Hepatic stellate cell (primary cell): ENCODE measurements around the gene DNMT3B.
"Not testable (repeated sequence)": the region's sequence is repeated elsewhere in the genome, so short reads cannot be mapped to it uniquely, and the experiment has no call there.

Experiments used
- DNase-seq: peaks from one replicate; pipeline ENCODE4 v3.0.0; 2011; ENCODE audit warnings: low spot score

The DNMT3B gene

DNA sequence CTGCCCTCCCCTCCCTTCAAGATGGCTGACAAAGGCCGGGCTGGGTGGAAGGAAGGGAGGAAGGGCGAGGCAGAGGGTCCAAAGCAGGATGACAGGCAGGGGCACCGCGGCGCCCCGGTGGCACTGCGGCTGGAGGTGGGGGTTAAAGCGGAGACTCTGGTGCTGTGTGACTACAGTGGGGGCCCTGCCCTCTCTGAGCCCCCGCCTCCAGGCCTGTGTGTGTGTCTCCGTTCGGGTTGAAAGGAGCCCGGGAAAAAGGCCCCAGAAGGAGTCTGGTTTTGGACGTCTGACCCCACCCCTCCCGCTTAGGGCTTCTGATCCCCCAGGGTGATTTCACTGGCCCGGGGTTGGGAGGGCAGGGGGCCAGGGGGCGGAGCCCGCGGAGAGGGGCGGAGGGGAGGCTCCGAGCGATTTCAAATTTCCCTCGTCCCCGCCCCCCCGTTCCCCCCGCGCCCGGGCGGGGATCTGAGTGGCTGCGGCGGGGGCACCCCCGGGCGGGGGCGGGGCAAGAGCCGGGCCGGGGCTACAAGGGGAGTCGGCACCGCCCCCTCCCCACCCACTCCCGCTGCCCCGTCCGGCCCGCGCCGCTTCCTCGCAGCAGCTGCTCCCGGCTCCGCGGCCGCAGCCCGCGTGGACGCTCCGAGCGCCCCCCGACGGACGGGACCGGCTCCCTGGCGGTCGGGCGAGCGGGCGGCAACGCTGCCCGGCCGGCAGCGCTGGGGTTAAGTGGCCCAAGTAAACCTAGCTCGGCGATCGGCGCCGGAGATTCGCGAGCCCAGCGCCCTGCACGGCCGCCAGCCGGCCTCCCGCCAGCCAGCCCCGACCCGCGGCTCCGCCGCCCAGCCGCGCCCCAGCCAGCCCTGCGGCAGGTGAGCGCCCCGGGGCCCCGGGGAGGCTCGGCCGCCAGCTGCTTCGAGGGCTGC lies at the start of gene DNMT3B:
DNMT3B (plus strand) TSS at position 555 of the 923 bp plus-strand sequence. CDS start 17,939 bp downstream, outside the sequence.
- peak; percentile 90 for DNase-seq

DNA sequence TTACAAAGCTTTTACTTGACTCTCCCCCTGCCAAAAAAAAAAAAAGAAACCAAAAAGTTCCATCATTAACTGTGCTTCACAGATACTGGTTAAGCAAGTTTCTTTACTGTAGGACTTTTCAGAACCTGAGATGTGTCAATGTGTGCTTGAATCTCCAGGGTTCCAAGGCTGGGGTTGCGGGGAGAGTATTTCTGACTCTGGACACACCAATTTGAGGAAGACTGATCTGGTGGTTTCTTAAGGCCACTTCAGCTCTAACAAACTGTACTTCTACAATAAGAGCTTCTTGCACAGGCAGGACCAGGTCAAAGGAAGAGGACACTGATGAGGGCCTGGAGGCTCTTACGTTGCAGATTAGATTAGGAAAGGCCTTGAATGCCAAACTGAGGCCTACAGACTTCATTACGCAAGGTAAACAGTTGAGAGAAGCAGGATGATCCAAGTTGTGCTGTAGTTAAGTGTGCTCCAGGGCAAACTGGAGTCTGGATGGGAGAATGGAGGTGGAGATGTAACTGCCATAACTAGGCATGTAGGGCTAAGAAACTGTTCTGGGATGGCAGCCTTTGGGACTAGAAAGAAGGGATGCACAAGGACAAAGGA lies 43.3 kb upstream of the DNMT3B start:
- no peak for DNase-seq

GRCh38 chr20:32727683-32728082 lies 34.5 kb upstream of the DNMT3B start:
- DNase-seq, result peak; percentile 81

DNA sequence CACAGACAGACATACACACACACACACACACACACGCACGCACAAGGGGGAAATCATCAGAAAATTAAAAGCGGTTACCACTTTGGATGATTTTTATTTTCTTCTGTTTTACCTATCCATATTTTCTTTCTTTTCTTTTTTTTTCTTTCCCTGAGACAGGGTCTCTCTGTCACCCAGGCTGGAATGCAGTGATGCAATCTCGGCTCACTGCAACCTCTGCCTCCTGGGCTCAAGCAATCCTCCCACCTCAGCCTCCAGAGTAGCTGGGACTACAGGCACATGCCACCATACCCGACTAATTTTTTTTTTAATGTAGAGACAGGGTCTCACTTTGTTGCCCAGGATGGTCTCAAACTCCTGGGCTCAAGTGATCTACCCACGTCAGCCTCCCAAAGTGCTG lies 33.8 kb upstream of the DNMT3B start:
- DNase-seq, result not testable (repeated sequence)

GRCh38 chr20:32729334-32729733 lies 32.9 kb upstream of the DNMT3B start:
- DNase-seq, result not testable (repeated sequence)

DNA sequence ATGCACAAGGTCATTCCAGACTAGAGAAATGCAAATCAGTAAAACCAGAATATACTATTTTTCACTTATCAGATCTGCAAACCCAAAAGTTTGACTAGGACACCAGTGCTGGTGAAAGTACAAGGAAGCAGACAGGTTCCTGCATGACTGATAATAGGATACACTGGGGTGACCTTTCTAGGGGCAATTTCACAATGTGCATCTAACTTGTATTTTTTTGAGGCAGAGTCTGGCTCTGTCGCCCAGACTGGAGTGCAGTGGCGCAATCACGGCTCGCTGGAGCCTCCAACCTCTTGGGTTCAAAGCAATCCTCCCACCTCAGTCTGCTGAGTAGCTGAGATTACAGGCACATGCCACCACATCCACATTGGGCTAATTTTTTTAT lies 30.3 kb upstream of the DNMT3B start:
- no peak for DNase-seq

GRCh38 chr20:32737371-32738223 lies 24.6 kb upstream of the DNMT3B start:
- peak; percentile 48 for DNase-seq

- DNase-seq, result no peak
Observed at GRCh38 chr20:32741151-32741550, 21.0 kb upstream of the DNMT3B start.

- DNase-seq, result no peak
Observed at GRCh38 chr20:32742322-32743236, 19.6 kb upstream of the DNMT3B start.

DNA sequence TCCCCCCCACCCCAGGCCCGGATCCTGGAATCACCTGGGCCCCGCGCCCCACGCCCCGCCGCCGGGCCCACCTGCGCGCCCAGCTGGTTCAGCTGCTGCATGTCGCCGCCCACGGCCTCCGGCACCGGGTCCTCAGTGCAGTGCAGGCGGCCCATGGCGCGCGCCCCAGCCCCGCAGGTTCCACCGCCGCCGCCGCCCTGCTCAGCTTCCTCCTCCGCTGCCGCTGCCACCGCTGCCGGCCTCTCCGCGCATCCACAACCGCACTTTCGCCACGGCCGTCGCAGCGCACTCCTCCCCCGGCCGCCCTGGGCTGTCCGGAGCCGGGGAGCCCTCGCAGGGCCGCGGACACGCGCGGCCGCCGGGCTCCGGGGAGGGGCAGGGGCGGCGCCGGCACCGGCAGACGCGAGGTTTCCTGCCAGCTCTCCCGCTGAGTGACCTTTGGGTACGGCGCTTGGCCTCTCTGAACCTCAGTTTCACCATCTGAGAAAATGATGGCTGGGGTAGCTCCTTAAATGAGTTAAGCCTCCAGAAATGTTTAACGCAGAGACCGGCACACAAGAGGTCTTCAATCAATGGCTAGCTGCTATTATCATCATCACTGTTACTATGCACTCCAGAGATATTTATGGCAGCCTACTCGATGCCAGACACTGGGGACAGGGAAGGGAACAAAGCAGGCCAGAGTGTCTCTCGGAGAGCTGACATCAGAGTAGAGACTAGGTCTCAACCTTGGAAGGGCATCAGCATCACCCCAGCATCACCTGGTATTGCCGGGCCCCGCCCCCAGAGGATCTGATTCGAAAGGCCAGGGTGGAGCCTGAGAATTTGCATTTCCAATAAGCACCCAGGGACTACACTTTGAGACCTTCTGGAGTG lies 18.7 kb upstream of the DNMT3B start, which contains the start of gene COMMD7:
COMMD7 (minus strand) TSS at position 231 of the 876 bp plus-strand sequence; CDS start at position 155, 76 bp downstream.
- no peak for DNase-seq

GRCh38 chr20:32749914-32750637 lies 12.1 kb upstream of the DNMT3B start:
- DNase-seq, result no peak

GRCh38 chr20:32751293-32751692 lies 10.9 kb upstream of the DNMT3B start:
- DNase-seq, result no peak

DNA sequence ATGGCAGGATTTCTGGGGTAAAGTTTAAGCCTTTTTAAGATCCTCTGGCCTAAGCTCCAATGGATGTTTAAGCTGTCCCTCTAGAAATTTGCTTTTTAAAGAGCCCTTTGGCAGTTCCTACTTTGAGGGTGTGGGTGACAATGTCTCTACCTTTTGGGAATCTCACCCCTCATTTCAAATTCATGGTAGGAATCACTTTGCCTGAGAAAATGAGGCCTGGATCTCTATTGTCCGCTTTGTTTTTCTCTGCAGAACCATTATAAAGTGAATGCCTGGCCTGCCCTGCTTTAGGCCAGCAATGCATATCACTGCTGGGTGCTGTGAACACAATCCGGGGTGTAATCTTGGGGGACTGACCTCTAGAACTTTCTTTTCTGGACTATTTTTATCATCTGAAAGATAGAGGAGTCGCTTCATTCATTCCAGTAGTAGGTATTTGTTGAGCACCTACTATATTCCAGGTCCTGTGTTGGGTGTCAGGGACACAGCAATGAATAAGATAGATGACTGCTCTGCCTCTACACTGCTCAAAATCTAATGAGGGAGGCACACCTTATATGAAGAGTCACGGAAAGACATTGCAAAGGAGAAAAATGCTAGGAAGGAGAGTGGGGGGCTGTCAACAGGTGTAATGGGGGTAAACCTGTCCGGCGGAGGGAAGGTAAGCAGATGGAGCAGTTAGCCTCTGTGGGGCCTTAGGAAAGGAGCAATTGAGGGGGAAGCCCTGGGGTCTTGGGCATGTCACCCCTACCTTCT lies 10.3 kb upstream of the DNMT3B start:
- DNase-seq, result no peak

GRCh38 chr20:32752458-32753250 lies 9.5 kb upstream of the DNMT3B start:
- no peak for DNase-seq

- DNase-seq, result no peak
Observed at GRCh38 chr20:32753731-32754130, 8.5 kb upstream of the DNMT3B start.

GRCh38 chr20:32756156-32756555 lies 6.0 kb upstream of the DNMT3B start:
- DNase-seq, result no peak

DNA sequence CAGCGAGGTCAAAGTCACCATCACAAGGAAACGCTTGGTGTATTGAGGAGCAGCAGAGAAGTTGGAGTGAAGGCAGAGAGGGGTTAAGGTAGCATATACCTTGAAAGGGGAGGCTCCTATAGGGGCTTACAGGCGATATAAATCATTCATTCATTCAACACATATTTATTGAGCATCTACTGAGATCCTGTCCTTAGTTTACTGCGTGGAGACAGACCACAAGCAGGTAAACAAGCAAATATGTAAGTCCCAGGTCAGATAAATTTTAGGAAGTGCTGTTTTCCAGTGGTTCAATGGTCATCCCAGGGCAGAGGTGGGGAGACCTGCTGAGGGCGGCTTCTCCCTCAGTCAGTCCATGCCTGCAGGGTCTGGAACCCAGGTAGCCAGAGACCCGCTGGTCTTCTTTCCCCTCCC lies 761 bp upstream of the DNMT3B start:
- no peak for DNase-seq

DNA sequence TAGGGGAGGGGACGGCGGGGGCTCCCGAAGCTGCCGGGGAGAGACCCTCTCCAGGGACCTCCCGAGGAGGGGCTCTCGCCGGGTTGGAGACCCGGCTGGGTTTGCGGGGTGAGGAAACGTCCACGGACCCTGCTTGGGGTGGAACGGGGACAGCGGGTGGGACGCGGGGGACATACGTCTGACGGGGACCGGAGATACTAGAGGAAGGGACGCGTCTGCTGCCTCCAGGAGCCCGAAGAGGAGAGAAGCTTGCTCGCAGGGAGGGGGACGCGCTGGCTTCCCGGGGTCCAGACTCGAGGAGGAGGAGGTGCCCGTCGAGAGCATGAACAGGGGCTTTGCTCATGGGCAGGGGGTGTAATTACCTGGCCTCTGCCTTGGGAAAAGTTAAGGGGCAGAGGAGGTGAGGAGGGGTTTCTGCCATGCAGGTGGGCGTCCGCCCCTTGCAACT lies 593 bp downstream of the DNMT3B start:
- DNase-seq, result no peak
